Measurements from ENCODE around the gene COLEC11.
"Not testable (repeated sequence)": the region's sequence is repeated elsewhere in the genome, so short reads cannot be mapped to it uniquely, and the experiment has no call there.

The COLEC11 gene

DNA sequence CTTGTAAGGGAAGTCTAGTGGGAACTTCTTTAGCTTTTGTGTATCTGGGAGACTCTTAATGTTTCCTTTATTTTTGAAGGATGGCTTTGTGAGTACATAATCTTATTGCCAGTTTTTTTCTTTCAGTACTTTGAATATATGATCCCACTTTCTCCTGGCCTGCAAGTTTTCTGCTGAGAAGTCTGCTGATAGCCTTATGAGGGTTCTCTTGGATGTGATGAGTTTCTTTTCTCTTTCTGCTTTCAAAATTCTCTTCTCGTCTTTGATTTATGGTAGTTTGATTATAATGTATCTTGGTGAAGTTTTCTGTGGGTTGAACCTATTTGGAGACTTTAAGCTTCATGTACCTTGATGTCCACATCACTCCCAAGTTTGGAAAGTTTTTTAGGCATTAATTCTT, 28.1 kb downstream of the COLEC11 start:
- DNase-seq (ENCODE audit: low read depth in 2 of 2) = no peak

DNA sequence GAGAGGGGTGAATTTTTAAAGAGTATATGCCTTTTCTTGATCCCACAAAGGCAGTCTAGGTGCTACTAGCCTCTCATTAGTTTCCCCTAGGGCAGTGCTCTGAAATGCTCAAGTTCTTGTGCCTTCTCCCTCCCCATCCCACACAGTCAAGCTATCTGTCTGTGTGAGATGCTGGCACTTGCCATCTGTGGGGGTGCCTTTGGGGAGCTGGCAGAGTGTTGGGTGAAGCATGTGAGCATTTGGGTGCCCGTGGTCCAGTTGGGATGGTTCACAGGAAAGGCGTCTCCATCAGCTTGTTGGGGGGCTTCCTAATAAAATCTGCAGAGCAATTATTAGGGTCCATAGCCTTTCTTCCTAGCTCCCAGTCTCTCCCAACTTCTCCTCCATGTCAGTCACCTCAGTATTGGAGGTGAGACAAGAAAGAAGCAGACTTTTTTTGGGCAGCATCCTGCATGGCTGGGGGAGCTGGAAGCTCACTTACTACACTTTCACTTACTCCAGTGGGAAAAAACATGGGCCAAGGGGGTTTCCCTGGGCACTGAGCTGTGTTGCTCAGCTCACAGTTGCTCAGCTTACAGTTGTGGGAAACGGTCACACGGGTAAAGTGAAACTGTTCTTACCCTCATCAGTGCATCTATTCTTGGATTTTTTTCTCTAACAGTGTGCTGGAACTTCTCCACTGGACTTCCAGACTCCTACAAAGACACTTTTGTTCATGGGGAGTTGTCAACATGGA, 29.3 kb downstream of the COLEC11 start:
- DNase-seq (ENCODE audit: low read depth in 2 of 2) = no peak

GRCh38 chr2:3625186-3625585, 30.3 kb downstream of the COLEC11 start:
- DNase-seq (ENCODE audit: low read depth in 2 of 2) = no peak

- DNase-seq (ENCODE audit: low read depth in 2 of 2) = no peak
Measured at GRCh38 chr2:3626118-3626811, 31.4 kb downstream of the COLEC11 start.

- no peak for DNase-seq (ENCODE audit: low read depth in 2 of 2)
Measured at GRCh38 chr2:3626812-3627499, 32.0 kb downstream of the COLEC11 start.

- DNase-seq (ENCODE audit: low read depth in 2 of 2) = no peak
Measured at GRCh38 chr2:3627500-3628100, 32.7 kb downstream of the COLEC11 start.

DNA sequence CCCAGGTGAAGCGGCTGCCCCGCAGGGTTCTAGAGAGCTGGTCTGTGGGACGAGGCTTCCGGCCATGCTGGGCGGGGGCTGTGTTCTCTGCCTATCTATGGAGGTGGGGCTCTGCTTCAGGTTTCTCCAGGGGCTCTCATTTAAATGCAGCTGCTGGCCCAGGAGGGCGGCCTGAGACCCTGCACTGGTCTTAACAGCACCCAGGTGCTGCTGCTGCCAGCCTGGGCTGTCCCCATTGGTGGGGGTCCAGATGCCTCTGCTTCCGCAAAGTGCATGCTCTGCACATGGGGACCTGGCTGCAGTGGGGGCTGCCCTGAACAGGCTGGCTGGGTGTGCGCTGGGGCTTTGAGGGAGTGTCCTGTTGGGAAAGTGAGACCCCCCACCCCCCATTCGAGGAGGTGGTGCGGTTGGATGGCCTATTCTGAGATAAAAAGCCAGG, 33.3 kb downstream of the COLEC11 start:
- no peak for DNase-seq (ENCODE audit: low read depth in 2 of 2)

DNA sequence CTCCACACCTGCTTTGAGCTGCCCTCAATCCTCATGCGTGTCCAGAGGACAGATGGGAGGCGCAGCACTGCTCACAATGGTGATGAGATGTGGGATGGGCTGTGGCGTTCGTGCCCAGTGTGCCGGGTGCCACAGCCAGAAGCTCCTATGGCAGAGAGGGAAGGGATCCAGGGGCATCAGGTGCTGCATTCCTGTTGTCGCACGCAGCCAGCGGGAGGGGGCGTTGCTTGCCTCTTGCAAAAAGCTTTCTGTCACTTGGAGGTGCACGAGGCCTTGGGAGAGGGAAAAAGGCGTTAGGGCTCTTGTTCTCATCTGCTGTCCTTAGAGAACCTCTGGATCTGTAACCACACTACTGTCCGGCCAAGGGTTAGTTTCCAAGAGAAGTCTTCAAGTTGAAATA, 33.9 kb downstream of the COLEC11 start:
- no peak for DNase-seq (ENCODE audit: low read depth in 2 of 2)

DNA sequence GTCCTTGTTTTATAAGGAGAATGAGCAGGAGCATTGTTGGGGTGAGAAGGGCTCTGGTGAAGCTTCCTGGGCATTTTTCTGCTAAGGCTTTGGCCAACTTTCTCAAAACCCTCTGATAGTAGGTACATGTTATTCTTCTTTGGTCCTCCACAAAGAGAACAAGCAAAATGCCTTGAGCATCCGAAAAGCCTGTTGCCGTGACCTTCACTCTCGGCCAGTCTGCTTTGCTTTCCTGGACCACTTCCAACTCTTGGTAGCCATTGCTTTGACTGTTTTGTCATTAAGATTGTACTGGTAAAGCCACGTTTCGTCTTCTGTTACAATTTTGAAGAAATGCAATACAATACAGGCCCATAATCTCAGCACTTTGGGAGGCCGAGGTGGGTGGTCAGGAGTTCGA, 35.7 kb downstream of the COLEC11 start:
- DNase-seq (ENCODE audit: low read depth in 2 of 2) = no peak

- no peak for DNase-seq (ENCODE audit: low read depth in 2 of 2)
Measured at GRCh38 chr2:3631161-3631850, 36.4 kb downstream of the COLEC11 start.

DNA sequence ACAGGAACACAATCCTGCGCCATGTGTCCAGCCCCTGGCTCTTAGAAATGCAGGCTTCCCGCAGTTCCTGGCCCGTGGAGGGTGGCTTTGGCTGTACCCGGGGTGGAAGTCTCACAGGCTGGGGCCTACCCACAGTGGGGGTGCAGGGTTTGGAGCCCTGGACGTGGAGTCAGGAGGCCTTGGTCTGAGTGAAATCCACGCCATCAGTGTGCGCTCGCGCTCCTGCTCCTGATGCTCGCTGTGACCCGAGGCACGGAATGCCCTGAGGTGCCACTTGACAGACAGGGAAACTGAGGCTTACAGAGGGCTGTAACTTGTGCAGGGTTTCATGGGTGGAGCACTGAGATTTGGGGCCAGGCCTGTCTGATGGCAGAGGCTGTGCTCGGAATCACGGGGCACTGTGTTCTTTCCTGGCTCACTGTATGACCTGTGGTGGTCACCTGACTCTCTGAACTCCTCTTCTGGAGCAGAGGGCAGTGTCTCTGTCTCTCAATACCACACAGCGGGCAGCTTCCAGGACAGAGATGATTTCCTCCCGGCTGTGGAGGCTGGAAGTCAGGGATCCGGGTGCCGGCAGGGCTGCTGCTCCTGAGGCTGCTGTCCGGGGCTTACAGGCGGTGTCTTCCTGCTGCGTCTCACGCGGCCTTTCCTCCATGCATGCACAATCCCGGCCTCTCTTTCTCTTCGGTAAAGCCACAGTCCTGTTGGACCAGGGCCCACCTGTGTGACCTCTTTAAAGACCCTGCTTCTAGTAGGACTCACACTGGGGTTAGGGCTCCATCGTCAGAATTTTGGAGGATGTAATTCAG, 37.1 kb downstream of the COLEC11 start:
- DNase-seq (ENCODE audit: low read depth in 2 of 2) = no peak

GRCh38 chr2:3633089-3633981, 38.4 kb downstream of the COLEC11 start:
- no peak for DNase-seq (ENCODE audit: low read depth in 2 of 2)

- no peak for DNase-seq (ENCODE audit: low read depth in 2 of 2)
Measured at GRCh38 chr2:3633982-3634595, 39.2 kb downstream of the COLEC11 start.

DNA sequence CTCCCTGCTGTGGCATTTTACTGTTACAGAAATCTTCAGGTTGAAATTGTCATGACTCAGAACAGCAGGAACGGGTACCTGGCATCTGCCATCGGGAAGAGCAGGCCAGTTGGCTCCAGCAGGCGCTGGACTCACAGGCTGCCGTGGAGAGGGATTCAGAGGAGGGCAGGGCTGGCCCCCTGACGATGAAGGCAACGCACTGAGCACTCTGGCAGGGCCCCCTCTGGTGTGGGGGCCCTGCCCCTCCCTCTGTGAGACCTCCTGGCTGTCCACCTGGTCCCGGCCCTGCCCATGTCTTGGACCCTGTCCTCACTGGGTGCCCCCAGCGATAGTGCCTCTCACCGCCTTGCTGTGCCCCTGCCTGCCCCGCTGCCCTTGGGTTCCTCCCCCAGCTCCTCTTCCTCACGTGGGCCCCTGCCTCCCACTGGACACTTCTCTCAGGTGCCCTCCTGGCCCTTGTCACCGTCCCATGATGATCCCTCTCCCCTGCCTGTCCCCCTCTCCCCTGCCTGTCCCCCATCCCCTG, 39.7 kb downstream of the COLEC11 start:
- DNase-seq (ENCODE audit: low read depth in 2 of 2) = no peak

DNA sequence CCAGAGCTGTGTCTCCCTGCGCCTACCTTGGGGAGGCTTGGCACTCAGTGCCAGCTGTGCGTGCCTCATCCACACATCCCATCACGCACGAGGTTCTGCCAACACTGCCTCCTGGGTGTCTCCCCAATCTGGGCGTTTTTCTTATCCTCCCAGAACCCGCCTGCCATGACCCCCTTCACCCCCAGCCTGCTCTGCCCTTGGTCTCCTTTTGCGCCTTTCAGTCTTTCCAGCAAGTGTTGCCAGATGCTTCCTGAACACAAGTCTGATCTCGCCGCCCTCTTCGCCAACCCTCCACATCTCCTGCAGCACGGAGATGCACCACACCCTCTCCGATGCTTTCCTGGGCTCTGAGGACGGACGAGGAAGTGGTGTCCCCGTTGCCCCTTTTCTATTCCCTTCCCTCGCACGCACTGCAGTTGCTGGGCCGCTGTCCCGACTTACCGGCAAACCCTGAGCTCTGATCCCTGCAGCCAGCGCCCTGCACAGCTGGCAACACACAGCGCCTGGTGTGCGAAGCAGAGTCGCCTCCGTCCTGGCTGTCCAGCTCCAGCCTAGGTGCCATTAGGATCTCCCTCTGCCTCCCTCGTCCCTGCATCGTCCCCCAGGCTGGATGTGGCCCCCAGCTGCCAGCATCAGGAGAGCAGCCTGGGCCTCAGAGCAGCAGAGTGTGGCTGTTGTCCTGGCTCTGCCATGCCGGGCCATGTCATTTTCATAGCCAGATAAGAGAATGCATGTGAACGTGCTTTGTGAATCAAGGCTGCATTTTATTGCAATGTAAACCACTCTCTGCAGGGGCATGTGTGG, 40.5 kb downstream of the COLEC11 start:
- no peak for DNase-seq (ENCODE audit: low read depth in 2 of 2)

DNA sequence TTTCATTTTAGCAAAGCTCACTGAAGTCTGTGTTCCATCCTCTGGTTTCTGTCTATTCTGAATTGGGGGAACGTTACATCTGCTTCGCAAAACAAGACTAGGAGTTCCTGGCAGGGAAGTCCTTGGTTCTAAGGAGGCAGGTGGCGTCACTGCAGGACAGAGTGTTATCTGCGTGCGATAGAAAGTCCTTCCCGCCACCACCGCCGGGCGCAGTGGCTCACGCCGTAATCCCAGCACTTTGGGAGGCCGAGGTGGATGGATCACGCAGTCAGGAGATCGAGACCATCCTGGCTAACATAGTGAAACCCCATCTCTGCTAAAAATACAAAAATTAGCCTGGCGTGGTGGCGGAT, 41.0 kb downstream of the COLEC11 start:
- not testable (repeated sequence) for DNase-seq (ENCODE audit: low read depth in 2 of 2)

DNA sequence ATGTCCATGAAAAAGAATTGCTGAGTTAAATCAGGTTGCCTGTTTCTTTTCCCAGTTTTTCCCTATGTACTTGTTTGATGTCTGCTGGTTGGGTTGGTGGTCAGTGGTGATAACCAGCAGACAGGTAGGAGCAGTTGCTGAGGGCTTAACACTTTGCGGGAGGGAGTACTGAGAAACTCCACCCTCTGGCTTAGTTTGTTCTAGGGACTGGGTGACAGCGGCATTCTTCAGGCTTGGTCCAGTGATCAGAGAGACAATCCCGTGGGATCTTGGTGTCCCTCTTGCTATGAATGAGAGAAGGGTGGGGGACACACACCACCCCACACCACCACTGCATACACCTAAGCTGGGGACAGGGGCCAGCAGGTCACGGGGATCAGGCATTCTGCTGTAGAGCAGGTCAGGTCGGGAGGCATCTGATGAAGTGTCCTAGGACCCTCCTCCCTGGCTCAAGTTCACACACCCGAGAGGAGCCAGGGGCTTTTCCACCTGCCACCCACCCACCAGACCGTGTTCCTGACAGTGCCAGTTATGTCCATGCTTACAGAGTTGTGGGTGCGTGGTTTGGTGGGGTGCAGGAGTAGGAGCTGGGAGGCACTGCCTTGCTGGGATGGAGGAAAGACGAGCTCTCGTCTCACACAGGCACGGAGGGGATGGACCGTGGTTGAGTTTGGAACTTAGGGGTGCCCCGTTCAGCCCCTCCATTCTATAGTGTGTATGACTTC, 41.8 kb downstream of the COLEC11 start:
- no peak for DNase-seq (ENCODE audit: low read depth in 2 of 2)

GRCh38 chr2:3637311-3637675, 42.4 kb downstream of the COLEC11 start:
- no peak for DNase-seq (ENCODE audit: low read depth in 2 of 2)
